Measurements from ENCODE around the gene TMEM97. TPM values are rescaled to one million over a fixed set of nuclear protein-coding genes. Genes with fewer than 3 reads are reported as not detected.

TMEM97 gene
- total RNA-seq, 1 donor from 2014 or later: 60.5 TPM

GRCh38 chr17:28371245-28372202 lies 52.5 kb downstream of the TMEM97 start, which contains the start of gene SARM1:
TSS of gene SARM1 (plus strand) at chr17:28371694. CDS start at chr17:28372033, 339 bp downstream.
- H3K27ac Mint-ChIP-seq (ENCODE audit: unreplicated experiment): peak within 1 kb of the TSS; percentile 76
- TF ChIP-seq CTCF (IDR thresholded peaks at IDR 0.05): no peak
- no peaks in the 10 kb centered on the region for H3K9me3 Mint-ChIP-seq (ENCODE audit: unreplicated experiment)

GRCh38 chr17:28372203-28372944 lies 53.4 kb downstream of the TMEM97 start:
- no peaks in the 10 kb centered on the region for H3K27me3 Mint-ChIP-seq (ENCODE audit: unreplicated experiment)
- no peak for TF ChIP-seq CTCF (IDR thresholded peaks at IDR 0.05)
- H3K9me3 Mint-ChIP-seq (ENCODE audit: unreplicated experiment): no peaks in the 10 kb centered on the region
- peaks cover 26% of the 10 kb centered on the region for H3K4me1 Mint-ChIP-seq (ENCODE audit: unreplicated experiment)
- DNase-seq (ENCODE audit: extremely low spot score, unreplicated experiment): no peak
- H3K4me3 Mint-ChIP-seq (ENCODE audit: unreplicated experiment): peak overlapping the region; percentile 69
- H3K27ac Mint-ChIP-seq (ENCODE audit: unreplicated experiment): no peak overlapping the region
- peaks cover 2% of the 10 kb centered on the region for H3K36me3 Mint-ChIP-seq (ENCODE audit: unreplicated experiment)

More at GRCh38 chr17:28371245-28372202, 52.5 kb downstream of the TMEM97 start, which contains the start of gene SARM1:
- peaks cover 26% of the 10 kb centered on the region for H3K4me1 Mint-ChIP-seq (ENCODE audit: unreplicated experiment)
- H3K27me3 Mint-ChIP-seq (ENCODE audit: unreplicated experiment): no peaks in the 10 kb centered on the region
- peak; percentile 95 for DNase-seq (ENCODE audit: extremely low spot score, unreplicated experiment)
- H3K36me3 Mint-ChIP-seq (ENCODE audit: unreplicated experiment): peaks cover 2% of the 10 kb centered on the region
- peak within 1 kb of the TSS; percentile 83 for H3K4me3 Mint-ChIP-seq (ENCODE audit: unreplicated experiment)

- Mint-ChIP-seq H3K4me1 (ENCODE audit: unreplicated experiment) (peaks cover 26% of the 10 kb centered on the region), H3K27ac (ENCODE audit: unreplicated experiment) (no peak overlapping the region), H3K9me3 (ENCODE audit: unreplicated experiment) (no peaks in the 10 kb centered on the region), H3K27me3 (ENCODE audit: unreplicated experiment) (no peaks in the 10 kb centered on the region), H3K4me3 (ENCODE audit: unreplicated experiment) (peak overlapping the region; percentile 69), H3K36me3 (ENCODE audit: unreplicated experiment) (peaks cover 2% of the 10 kb centered on the region)
- TF ChIP-seq CTCF (IDR thresholded peaks at IDR 0.05): no peak
- no peak for DNase-seq (ENCODE audit: extremely low spot score, unreplicated experiment)
These were observed 53.9 kb downstream of the TMEM97 start for GRCh38 chr17:28372945-28373274.

Small RNA genes within 50 kb of the gene (microRNA-seq; reads per million reads assigned to microRNA genes)
- gene MIR4723 (ENCODE audit: unreplicated experiment): not detected

Other genes starting within 250 kb of the TMEM97 start
- gene IFT20, start 16.3 kb downstream of the TMEM97 start, total RNA-seq: 55.3 and 61.9 TPM in 2 replicates
- 57.0 and 59.2 TPM in 2 replicates for gene TNFAIP1, start 16.6 kb downstream of the TMEM97 start, total RNA-seq
- 79.8 and 80.2 TPM in 2 replicates for gene POLDIP2, start 38.3 kb downstream of the TMEM97 start, total RNA-seq
- gene SEBOX, start 46.0 kb downstream of the TMEM97 start, total RNA-seq: not detected in 2 replicates
- 0.70 and 0.97 TPM in 2 replicates for gene VTN, start 51.1 kb downstream of the TMEM97 start, total RNA-seq
- gene SARM1, start 52.5 kb downstream of the TMEM97 start, total RNA-seq: 27.8 and 31.7 TPM in 2 replicates
- 5.5 and 5.9 TPM in 2 replicates for gene SLC46A1, start 87.0 kb downstream of the TMEM97 start, total RNA-seq
- not detected in 2 replicates for gene SLC13A2, start 154.4 kb downstream of the TMEM97 start, total RNA-seq
- not detected in 2 replicates for gene FOXN1, start 187.1 kb downstream of the TMEM97 start, total RNA-seq
- 26.0 and 34.9 TPM in 2 replicates for gene UNC119, start 233.4 kb downstream of the TMEM97 start, total RNA-seq